Natural killer cell (primary cell): ENCODE measurements around the gene BCR. TPM values are rescaled to one million over a fixed set of nuclear protein-coding genes. Genes with fewer than 3 reads are reported as not detected.
"Not testable (repeated sequence)": the region's sequence is repeated elsewhere in the genome, so short reads cannot be mapped to it uniquely, and the experiment has no call there.

ENCODE experiments used
- ATAC-seq, 3 donors: fragments of 150-1000 bp in 2 of 3; fragments of 200-7000 bp in 1 of 3; cut with Tn5 transposase; 1 replicate in 1 of 3; 2 replicates in 2 of 3; pipeline ENCODE4 v1.10.0; 2021; ENCODE audit warnings: mild to moderate bottlenecking in 2 of 3, moderate library complexity in 2 of 3
- DNase-seq, 2 donors: peaks; one replicate each; pipeline versions ENCODE4 v3.0.0 to v3.0.0-alpha.2; 2013 to 2021; ENCODE audit warnings: mixed read lengths in 1 of 2
- H3K27ac ChIP-seq: one replicate; pipeline ENCODE4 v1.5.1; 2013; ENCODE audit warnings: mild to moderate bottlenecking, low read length
- H3K27me3 ChIP-seq: one replicate; pipeline ENCODE4 v1.6.1; 2013; ENCODE audit warnings: low read length; ENCODE audit not compliant: control insufficient read depth, insufficient read depth
- H3K36me3 ChIP-seq: one replicate; pipeline ENCODE4 v1.6.1; 2013; ENCODE audit warnings: low read length; ENCODE audit not compliant: control insufficient read depth, insufficient read depth
- H3K4me1 ChIP-seq: one replicate; pipeline ENCODE4 v1.6.1; 2013; ENCODE audit warnings: low read length; ENCODE audit not compliant: control insufficient read depth, insufficient read depth
- H3K4me3 ChIP-seq: one replicate; pipeline ENCODE4 v1.5.1; 2013; ENCODE audit warnings: low read length
- H3K9me3 ChIP-seq: one replicate; pipeline ENCODE4 v1.6.1; 2013; ENCODE audit warnings: low read length; ENCODE audit not compliant: control insufficient read depth, insufficient read depth
- H3K27ac Mint-ChIP-seq, 2 donors: one replicate each; pipeline ENCODE4 v1.8.0; 2022; ENCODE audit warnings: mild to moderate bottlenecking in 2 of 2, mixed read lengths in 2 of 2, moderate library complexity in 1 of 2
- H3K27me3 Mint-ChIP-seq, 2 donors: one replicate each; pipeline ENCODE4 v1.8.0; 2022; ENCODE audit warnings: low read depth in 2 of 2, mixed read lengths in 2 of 2
- H3K36me3 Mint-ChIP-seq: one replicate; pipeline ENCODE4 v1.8.0; 2022; ENCODE audit warnings: mixed read lengths
- H3K4me1 Mint-ChIP-seq, 2 donors: one replicate each; pipeline ENCODE4 v1.8.0; 2022; ENCODE audit warnings: mixed read lengths in 2 of 2
- H3K4me3 Mint-ChIP-seq: one replicate; pipeline ENCODE4 v1.8.0; 2022; ENCODE audit warnings: mild to moderate bottlenecking, moderate library complexity, mixed read lengths
- H3K9me3 Mint-ChIP-seq, 2 donors: one replicate each; pipeline ENCODE4 v1.8.0; 2022; ENCODE audit warnings: mixed read lengths in 2 of 2
- CTCF ChIP-seq: fragments of 200-600 bp; IDR thresholded peaks from one replicate; pipeline ENCODE4 v1.8.0; 2022; ENCODE audit warnings: antibody characterized with exemption
- WGBS: methylation state at CpG from one replicate; pipeline ENCODE4 v1.1.7; 2013; ENCODE audit warnings: missing lambda C conversion rate; ENCODE audit not compliant: insufficient coverage; 5-methylcytosine and 5-hydroxymethylcytosine counted together
- intact Hi-C: fragments of 100-400 bp; cut with micrococcal nuclease; formaldehyde crosslinking; loops from one replicate; pipeline ENCODE4 v1.14.2; 2022
- total RNA-seq, 4 donors: library from RNA; stranded (reverse); fragments of 120-200 nt in 1 of 4; gene quantifications; one replicate each; pipeline versions ENCODE4 v1.2.3 to v1.2.4, GENCODE V29; 2013 to 2022

The BCR gene
- total RNA-seq, 3 donors from 2014 or later (not counting 1 experiment from before 2014, with no cell fraction given): 166 to 186 (median 167) TPM

DNA sequence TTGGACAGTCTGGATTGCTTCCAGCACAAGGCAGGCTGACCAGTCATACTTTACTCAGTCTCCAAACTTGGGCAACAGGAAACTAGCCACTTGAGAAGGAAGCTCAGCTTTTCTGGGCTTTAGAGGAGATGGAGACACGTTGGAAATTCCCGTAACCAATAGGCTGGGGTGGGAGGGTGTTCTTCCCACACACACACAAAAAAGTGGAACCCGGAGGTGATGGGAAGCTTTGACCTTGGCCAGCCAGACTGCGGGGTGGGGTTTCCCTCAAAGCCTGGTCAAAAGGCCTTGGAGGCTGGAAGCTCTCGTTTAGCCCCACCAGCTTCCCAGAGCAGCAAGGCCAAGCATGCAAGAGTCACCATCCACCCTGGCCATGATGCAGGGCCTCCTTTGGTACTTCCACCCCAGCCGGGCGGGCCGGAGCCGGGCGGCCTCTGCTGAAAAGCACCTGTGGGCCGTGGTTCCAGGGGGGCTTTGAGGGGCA, 126.2 kb downstream of the BCR start:
- H3K36me3 Mint-ChIP-seq: peaks cover 9% of the 10 kb centered on the region
- peaks cover 17% of the 10 kb centered on the region for H3K36me3 ChIP-seq
- H3K27me3 ChIP-seq: no peaks in the 10 kb centered on the region
- no peak overlapping the region for H3K27ac Mint-ChIP-seq
- WGBS: 97% methylated on average over 11 of the region's 11 CpGs
- peaks cover 0 to 2% of the 10 kb centered on the region in 2 donors for H3K4me1 Mint-ChIP-seq
- no peak overlapping the region for H3K4me3 ChIP-seq
- H3K4me3 Mint-ChIP-seq: no peak overlapping the region
- no peaks in the 10 kb centered on the region for H3K9me3 ChIP-seq
- intact Hi-C loops: no loop called here
- no peaks in the 10 kb centered on the region for H3K27me3 Mint-ChIP-seq
- ATAC-seq: no peak
- H3K4me1 ChIP-seq: no peaks in the 10 kb centered on the region
- DNase-seq: no peak
- no peak overlapping the region for H3K27ac ChIP-seq
- no peak for TF ChIP-seq CTCF
- no peaks in the 10 kb centered on the region for H3K9me3 Mint-ChIP-seq

- 97% methylated on average over 3 of the region's 3 CpGs for WGBS
- Mint-ChIP-seq H3K27me3 (no peaks in the 10 kb centered on the region), H3K9me3 (no peaks in the 10 kb centered on the region), H3K4me3 (no peak overlapping the region), H3K27ac (no peak overlapping the region), H3K4me1 (no peaks in the 10 kb centered on the region), H3K36me3 (peaks cover 9% of the 10 kb centered on the region)
- Histone ChIP-seq H3K9me3 (no peaks in the 10 kb centered on the region), H3K27ac (no peak overlapping the region), H3K4me1 (no peaks in the 10 kb centered on the region), H3K4me3 (no peak overlapping the region), H3K27me3 (no peaks in the 10 kb centered on the region), H3K36me3 (peaks cover 17% of the 10 kb centered on the region)
- ATAC-seq (no peak), DNase-seq (no peak)
- no peak for TF ChIP-seq CTCF
- intact Hi-C loops: no loop called here
These were observed 126.6 kb downstream of the BCR start for GRCh38 chr22:23306926-23307325.

DNA sequence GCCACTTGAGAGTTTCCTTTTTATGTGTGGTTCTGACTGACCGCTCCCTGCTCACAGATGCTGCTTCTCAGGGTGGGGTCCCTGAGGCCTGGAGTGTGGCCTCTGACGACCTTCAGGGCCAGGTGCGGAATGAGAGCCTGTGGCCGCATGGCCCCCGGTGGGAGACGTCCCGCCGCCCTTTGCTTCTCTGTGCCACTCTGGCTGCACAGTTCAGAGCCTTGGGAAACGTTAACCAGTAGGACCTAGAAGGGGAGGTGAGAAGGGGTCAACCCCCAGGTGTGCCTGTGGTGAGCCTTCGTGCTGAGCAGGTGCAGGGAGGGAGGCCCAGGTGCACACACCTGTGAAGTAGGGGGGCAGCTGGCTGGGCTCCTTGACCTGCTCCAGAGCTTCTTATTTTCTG, 127.2 kb downstream of the BCR start:
- H3K4me1 Mint-ChIP-seq, ATAC-seq, H3K4me1 ChIP-seq, H3K4me3 ChIP-seq, H3K4me3 Mint-ChIP-seq, H3K27me3 ChIP-seq, H3K9me3 Mint-ChIP-seq, H3K27ac ChIP-seq, intact Hi-C loops, DNase-seq, H3K27ac Mint-ChIP-seq, H3K9me3 ChIP-seq, H3K36me3 Mint-ChIP-seq, H3K27me3 Mint-ChIP-seq: not testable (repeated sequence)
- WGBS: 95% methylated on average over 9 of the region's 10 CpGs
- H3K36me3 ChIP-seq: peaks cover 13% of the 10 kb centered on the region

GRCh38 chr22:23309261-23309660, 129.0 kb downstream of the BCR start:
- WGBS: no CpG with 5 or more reads among the region's 12 CpGs
- not testable (repeated sequence) for H3K27ac Mint-ChIP-seq

DNA sequence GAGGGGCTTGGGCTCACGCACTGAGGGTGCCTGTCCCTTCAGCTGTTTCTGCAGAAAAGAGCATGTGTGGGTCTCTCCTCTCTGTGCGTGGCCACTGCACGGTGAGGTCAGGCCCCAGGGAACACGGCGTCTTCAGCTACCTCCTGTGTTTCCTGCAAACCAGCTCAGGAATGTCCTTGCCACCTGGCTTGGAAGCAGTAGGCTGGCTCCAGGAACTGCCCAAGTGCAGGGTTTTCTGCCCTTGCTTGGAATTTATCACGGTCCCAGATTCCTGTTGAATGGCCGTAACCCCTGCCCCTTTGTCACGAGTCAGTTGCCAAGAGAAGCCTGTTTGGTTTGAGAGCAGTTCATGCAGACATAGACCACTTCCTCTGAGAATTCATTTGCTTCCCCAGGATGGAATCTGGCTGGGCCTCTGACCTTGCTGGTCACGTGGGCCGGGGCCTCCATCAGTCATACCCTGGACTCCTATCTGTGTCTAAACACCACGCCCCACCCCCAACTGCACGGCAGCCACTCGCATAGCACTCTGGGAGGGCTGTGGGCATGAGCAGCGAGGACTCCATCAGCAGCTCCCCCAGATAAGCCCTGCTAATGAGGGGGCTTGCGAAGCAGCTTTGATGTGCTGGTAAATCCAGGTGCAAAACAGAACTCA, 130.3 kb downstream of the BCR start:
- not testable (repeated sequence) for H3K27me3 ChIP-seq, H3K4me3 Mint-ChIP-seq, H3K4me1 ChIP-seq, DNase-seq, H3K27ac ChIP-seq, H3K9me3 ChIP-seq, H3K9me3 Mint-ChIP-seq, H3K27me3 Mint-ChIP-seq, H3K36me3 Mint-ChIP-seq, H3K4me3 ChIP-seq, H3K27ac Mint-ChIP-seq, H3K4me1 Mint-ChIP-seq, ATAC-seq
- intact Hi-C loops: loop anchor here (10.0 kb wide), 1 partner anchor 224 kb away; no protein-coding TSS in a partner anchor
- H3K36me3 ChIP-seq: peaks cover 17% of the 10 kb centered on the region
- WGBS: 93% methylated on average over 4 of the region's 15 CpGs

More at GRCh38 chr22:23309261-23309660, 129.0 kb downstream of the BCR start:
- H3K9me3 ChIP-seq, H3K27ac ChIP-seq, H3K4me3 Mint-ChIP-seq, H3K4me1 Mint-ChIP-seq, H3K27me3 ChIP-seq, DNase-seq, H3K4me3 ChIP-seq, H3K9me3 Mint-ChIP-seq, intact Hi-C loops, H3K27me3 Mint-ChIP-seq, H3K4me1 ChIP-seq, H3K36me3 Mint-ChIP-seq, ATAC-seq: not testable (repeated sequence)
- H3K36me3 ChIP-seq: peaks cover 12% of the 10 kb centered on the region

GRCh38 chr22:23311635-23312420, 131.5 kb downstream of the BCR start:
- not testable (repeated sequence) for H3K4me1 ChIP-seq, H3K27ac ChIP-seq, H3K4me3 ChIP-seq, H3K36me3 Mint-ChIP-seq, H3K4me3 Mint-ChIP-seq, H3K27me3 Mint-ChIP-seq, ATAC-seq, DNase-seq, H3K9me3 ChIP-seq, H3K27me3 ChIP-seq, H3K4me1 Mint-ChIP-seq, H3K27ac Mint-ChIP-seq, H3K9me3 Mint-ChIP-seq
- 96% methylated on average over 15 of the region's 18 CpGs for WGBS
- peaks cover 17% of the 10 kb centered on the region for H3K36me3 ChIP-seq
- intact Hi-C loops: loop anchor here (10.0 kb wide), 1 partner anchor 223 kb away; no protein-coding TSS in a partner anchor
